Measurements from ENCODE around the gene JAM2.

DNA sequence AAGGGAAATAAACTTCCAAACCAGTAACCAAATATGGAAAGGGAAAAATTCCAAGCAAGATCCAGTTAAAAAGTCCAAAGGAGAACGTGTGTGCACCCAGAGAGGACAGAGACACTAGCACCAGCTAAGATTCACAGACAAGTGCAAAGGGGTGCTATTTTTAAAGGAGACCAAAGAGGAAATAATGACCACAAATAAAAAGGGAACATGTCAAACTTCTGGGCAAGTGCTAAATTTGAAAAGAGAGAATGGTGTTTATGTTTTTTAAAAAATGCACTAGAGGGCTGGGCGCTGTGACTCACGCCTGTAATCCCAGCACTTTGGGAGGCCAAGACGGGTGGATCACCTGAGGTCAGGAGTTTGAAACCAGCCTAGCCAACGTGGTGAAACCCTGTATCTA, 8.6 kb downstream of the JAM2 start:
- TF ChIP-seq, protein P1, sequence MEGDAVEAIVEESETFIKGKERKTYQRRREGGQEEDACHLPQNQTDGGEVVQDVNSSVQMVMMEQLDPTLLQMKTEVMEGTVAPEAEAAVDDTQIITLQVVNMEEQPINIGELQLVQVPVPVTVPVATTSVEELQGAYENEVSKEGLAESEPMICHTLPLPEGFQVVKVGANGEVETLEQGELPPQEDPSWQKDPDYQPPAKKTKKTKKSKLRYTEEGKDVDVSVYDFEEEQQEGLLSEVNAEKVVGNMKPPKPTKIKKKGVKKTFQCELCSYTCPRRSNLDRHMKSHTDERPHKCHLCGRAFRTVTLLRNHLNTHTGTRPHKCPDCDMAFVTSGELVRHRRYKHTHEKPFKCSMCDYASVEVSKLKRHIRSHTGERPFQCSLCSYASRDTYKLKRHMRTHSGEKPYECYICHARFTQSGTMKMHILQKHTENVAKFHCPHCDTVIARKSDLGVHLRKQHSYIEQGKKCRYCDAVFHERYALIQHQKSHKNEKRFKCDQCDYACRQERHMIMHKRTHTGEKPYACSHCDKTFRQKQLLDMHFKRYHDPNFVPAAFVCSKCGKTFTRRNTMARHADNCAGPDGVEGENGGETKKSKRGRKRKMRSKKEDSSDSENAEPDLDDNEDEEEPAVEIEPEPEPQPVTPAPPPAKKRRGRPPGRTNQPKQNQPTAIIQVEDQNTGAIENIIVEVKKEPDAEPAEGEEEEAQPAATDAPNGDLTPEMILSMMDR (IDR thresholded peaks at IDR 0.05) = no peak
- no peak for TF ChIP-seq POLR2A (IDR thresholded peaks at IDR 0.05)

All from heart left ventricle (tissue), 13 donors.